Endothelial cell (in vitro differentiated cells): ENCODE measurements around the gene TMEM132C. TPM values are rescaled to one million over a fixed set of nuclear protein-coding genes. Genes with fewer than 3 reads are reported as not detected.

Experiments
- DNase-seq: peaks from one replicate; pipeline ENCODE4 v3.0.0; 2021; ENCODE audit warnings: low spot score
- H3K27ac Mint-ChIP-seq: one replicate; pipeline ENCODE4 v1.8.0; 2021; ENCODE audit warnings: mixed read lengths, inconsistent platforms; ENCODE audit not compliant: unreplicated experiment
- H3K27me3 Mint-ChIP-seq: one replicate; pipeline ENCODE4 v1.8.0; 2021; ENCODE audit warnings: mild to moderate bottlenecking, moderate library complexity, mixed read lengths, inconsistent platforms; ENCODE audit not compliant: unreplicated experiment
- H3K36me3 Mint-ChIP-seq: one replicate; pipeline ENCODE4 v1.8.0; 2021; ENCODE audit warnings: mild to moderate bottlenecking, low read depth, mixed read lengths, inconsistent platforms; ENCODE audit not compliant: unreplicated experiment
- H3K4me1 Mint-ChIP-seq: one replicate; pipeline ENCODE4 v1.8.0; 2021; ENCODE audit warnings: mild to moderate bottlenecking, mixed read lengths, inconsistent platforms; ENCODE audit not compliant: unreplicated experiment
- H3K4me3 Mint-ChIP-seq: one replicate; pipeline ENCODE4 v1.8.0; 2021; ENCODE audit warnings: mild to moderate bottlenecking, mixed read lengths, inconsistent platforms; ENCODE audit not compliant: unreplicated experiment
- H3K9me3 Mint-ChIP-seq: one replicate; pipeline ENCODE4 v1.8.0; 2021; ENCODE audit warnings: mixed read lengths, inconsistent platforms; ENCODE audit not compliant: unreplicated experiment
- total RNA-seq: library from RNA; stranded (reverse); fragmentation: NEBNext Ultra II Directional; extraction: Animal tissue kit (Norgen Biotek cat#: 25700); gene quantifications from one replicate; pipeline ENCODE4 v1.2.1, GENCODE V29; 2021; ENCODE audit not compliant: unreplicated experiment
- TF ChIP-seq, protein P1 (sequence below): fragments of 200-600 bp; sonication (generic); IDR thresholded peaks from one replicate; pipeline ENCODE4 v1.5.0; 2021; ENCODE audit warnings: antibody characterized with exemption; ENCODE audit not compliant: unreplicated experiment

The TMEM132C gene
- total RNA-seq, 1 donor from 2014 or later: not detected

DNA sequence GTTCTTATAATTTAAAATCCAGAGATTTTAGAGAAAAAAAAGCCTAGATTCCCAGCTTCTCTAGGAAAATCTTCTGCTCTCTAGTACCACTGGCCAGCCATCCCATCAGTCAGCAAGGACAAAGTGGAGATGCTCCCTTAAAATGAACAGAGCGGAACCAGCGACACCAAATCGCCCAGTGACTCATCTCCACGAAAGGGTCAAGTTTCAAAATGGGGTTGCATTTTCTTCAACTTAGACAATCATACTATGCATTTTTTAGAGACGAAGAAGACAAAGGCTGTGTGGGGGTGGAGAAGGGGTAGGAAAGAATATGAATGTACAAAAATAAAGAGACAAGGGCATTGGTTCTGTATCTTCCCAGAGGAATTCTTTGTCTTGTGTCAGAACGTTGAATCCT, 344.8 kb downstream of the TMEM132C start:
- no peak overlapping the region for H3K27ac Mint-ChIP-seq
- TF ChIP-seq, protein P1, sequence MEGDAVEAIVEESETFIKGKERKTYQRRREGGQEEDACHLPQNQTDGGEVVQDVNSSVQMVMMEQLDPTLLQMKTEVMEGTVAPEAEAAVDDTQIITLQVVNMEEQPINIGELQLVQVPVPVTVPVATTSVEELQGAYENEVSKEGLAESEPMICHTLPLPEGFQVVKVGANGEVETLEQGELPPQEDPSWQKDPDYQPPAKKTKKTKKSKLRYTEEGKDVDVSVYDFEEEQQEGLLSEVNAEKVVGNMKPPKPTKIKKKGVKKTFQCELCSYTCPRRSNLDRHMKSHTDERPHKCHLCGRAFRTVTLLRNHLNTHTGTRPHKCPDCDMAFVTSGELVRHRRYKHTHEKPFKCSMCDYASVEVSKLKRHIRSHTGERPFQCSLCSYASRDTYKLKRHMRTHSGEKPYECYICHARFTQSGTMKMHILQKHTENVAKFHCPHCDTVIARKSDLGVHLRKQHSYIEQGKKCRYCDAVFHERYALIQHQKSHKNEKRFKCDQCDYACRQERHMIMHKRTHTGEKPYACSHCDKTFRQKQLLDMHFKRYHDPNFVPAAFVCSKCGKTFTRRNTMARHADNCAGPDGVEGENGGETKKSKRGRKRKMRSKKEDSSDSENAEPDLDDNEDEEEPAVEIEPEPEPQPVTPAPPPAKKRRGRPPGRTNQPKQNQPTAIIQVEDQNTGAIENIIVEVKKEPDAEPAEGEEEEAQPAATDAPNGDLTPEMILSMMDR: no peak
- no peaks in the 10 kb centered on the region for H3K4me1 Mint-ChIP-seq
- H3K27me3 Mint-ChIP-seq: peaks cover 4% of the 10 kb centered on the region
- H3K36me3 Mint-ChIP-seq: peaks cover 16% of the 10 kb centered on the region
- H3K4me3 Mint-ChIP-seq: no peak overlapping the region
- peaks cover 50% of the 10 kb centered on the region for H3K9me3 Mint-ChIP-seq
- no peak for DNase-seq

DNA sequence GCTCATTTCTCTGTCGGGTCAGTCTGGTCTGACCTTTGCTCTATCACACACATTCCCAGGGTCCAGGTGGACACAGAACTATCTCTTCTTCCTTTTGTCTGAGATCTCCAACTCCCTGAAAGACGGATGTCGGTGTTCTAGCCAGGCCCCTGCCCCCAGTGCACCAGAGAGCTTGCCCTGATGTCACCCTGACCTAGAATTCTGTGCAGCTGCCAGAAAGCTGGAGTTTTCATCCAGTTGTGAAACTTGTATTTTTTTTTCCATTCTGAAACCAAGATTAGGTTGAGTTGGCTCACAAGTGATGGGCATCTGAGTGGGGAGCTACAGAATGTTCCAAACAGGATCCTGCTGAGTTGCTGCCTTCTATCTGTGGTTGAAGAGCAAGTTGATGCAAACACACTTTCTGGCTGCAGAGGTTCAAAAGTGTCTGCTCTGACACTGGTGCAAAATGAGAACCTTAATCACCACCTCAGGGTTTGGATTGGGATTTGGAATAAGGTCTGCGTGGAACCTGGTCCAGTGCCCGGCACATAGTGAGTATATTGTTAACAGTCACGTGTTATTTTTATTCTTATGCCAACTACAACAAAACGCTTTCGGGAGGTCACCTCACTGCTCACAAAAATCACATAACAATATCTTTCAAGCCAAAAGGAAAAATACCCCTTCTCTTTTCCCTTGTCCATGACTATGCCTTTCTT, 345.3 kb downstream of the TMEM132C start:
- H3K4me3 Mint-ChIP-seq: no peak overlapping the region
- no peak overlapping the region for H3K27ac Mint-ChIP-seq
- no peak for DNase-seq
- peaks cover 48% of the 10 kb centered on the region for H3K9me3 Mint-ChIP-seq
- H3K4me1 Mint-ChIP-seq: no peaks in the 10 kb centered on the region
- H3K27me3 Mint-ChIP-seq: peaks cover 4% of the 10 kb centered on the region
- H3K36me3 Mint-ChIP-seq: peaks cover 12% of the 10 kb centered on the region
- TF ChIP-seq, protein P1: no peak

DNA sequence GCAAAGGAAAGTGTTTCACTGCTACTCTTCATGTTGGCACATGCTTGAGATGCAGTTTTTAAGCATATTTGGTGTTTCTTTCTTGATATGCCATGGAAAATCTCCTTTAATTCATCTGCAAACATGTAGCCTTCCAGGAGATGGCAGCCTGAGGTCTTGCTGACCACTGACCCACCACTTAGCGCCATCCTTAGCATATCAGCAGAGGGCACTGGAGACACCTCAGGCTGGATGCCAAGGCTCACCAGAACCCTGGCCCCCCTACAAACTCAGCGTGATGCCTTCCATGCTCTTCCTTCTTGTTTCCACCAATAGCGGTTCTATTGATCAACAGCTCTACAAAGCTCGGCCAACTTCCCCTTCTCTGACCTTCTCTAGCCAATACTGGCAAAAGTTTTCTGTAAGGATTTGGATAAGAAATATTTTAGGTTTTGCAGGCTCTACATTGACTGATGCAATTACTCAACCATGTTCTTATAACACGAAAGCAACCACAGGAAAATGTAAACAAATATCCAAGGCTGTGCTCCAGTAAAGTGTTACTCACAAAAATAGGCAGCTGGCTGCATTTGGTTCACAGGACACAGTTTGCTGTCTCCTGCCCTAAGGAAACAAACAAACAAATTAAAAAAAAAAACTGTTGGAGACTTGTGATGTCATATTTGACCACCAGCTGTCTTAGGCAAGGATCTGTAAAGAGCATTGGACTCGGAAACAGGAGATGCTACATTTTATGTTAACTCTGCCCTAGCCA, 347.0 kb downstream of the TMEM132C start:
- Mint-ChIP-seq H3K36me3 (peaks cover 15% of the 10 kb centered on the region), H3K4me3 (no peak overlapping the region), H3K9me3 (peaks cover 44% of the 10 kb centered on the region), H3K27ac (no peak overlapping the region), H3K27me3 (peaks cover 8% of the 10 kb centered on the region), H3K4me1 (no peaks in the 10 kb centered on the region)
- TF ChIP-seq, protein P1: no peak
- DNase-seq: no peak

DNA sequence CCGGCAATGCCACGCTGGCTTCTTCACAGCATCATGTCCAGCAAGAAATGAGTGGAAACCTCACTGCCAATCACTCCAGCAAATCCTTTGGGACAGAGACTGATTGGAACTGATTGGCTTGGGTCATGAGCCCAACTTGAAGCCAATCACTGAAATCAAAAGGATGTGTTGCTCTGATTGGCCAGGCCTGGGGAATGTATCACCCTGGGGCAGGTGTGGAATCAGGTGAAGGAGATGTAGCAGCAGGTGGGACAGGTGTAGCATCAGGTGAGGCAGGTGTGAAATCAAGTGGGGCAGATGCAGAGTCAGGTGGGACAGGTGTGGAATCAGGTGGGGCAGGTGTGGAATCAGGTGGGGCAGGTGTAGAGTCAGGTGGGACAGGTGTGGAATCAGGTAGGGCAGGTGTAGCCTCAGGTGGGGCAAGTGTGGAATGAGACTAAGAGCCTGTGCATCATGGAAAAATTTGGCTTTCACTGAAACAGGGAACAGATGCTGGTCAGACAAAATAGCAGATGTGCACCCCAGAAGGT, 350.4 kb downstream of the TMEM132C start:
- peaks cover 41% of the 10 kb centered on the region for H3K9me3 Mint-ChIP-seq
- H3K36me3 Mint-ChIP-seq: peaks cover 15% of the 10 kb centered on the region

More for the DNA sequence above, 350.4 kb downstream of the TMEM132C start:
- TF ChIP-seq, protein P1: no peak
- no peaks in the 10 kb centered on the region for H3K4me1 Mint-ChIP-seq
- no peak overlapping the region for H3K4me3 Mint-ChIP-seq
- H3K27me3 Mint-ChIP-seq: peaks cover 8% of the 10 kb centered on the region
- H3K27ac Mint-ChIP-seq: peak overlapping the region; percentile 41
- no peak for DNase-seq
